ENCODE data around the gene PTK7. TPM values are rescaled to one million over a fixed set of nuclear protein-coding genes. Genes with fewer than 3 reads are reported as not detected.
"Not testable (repeated sequence)": the region's sequence is repeated elsewhere in the genome, so short reads cannot be mapped to it uniquely, and the experiment has no call there.

The PTK7 gene
- 20.0 and 37.8 TPM in 2 replicates for total RNA-seq

DNA sequence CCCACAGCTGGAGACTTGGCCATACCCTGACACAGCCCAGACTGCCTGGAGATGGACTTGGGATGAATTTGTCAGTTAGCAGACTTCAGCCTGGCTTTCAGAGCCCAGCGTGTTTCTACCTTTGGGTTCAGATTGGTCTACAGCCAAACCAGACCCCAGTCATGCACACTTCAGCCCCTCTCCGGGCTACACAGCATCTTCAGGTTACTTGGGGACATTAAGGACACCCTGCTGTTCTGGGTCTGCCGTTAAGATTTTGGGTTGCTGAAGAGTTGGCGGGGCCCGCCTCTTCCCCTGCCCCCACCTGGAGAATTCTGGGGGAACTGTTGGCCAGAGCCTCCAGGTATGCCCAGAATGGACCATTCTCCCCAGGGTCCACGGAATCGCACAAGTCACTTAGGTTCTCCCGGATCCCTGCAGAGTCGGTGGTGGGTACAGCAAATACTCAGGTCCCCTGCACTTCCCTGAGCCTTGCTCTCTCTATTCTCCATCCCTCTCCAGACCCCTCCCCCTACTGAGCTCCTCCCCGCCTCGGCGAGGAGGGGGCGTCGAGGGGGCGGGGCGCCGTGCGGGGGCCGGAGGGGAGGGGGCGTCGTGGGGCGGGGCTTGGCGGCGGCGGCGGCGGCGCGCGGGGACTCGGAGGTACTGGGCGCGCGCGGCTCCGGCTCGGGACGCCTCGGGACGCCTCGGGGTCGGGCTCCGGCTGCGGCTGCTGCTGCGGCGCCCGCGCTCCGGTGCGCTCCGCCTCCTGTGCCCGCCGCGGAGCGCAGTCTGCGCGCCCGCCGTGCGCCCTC, at the start of gene PTK7:
TSS of gene PTK7 (plus strand) at position 645 of the 794 bp plus-strand sequence. CDS start 175 bp downstream, outside the sequence.
- peak in 1 of 2 donors; percentile 66 for DNase-seq (ENCODE audit: low read depth in 2 of 2)

GRCh38 chr6:43026365-43026764, 49.7 kb upstream of the PTK7 start:
- DNase-seq (ENCODE audit: low read depth in 2 of 2) = no peak

GRCh38 chr6:43029120-43029519, 47.0 kb upstream of the PTK7 start:
- no peak for DNase-seq (ENCODE audit: low read depth in 2 of 2)

DNA sequence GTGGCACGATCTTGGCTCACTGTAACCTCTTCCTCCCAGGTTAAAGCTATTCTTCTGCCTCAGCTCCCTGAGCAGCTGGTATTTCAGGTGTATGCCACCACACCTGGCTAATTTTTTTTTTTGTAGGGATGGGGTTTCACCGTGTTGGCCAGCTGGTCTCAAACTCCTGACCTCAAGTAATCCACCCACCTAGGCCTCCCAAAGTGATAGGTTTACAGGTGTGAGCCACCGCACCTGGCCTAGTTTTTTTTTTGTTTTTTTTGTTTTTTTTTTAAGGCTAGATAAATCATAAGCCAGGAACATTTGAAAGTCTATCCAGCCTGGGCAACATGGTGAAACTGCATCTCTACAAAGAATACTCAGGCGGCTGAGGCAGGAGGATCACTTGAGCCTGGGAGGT, 43.8 kb upstream of the PTK7 start:
- DNase-seq (ENCODE audit: low read depth in 2 of 2) = no peak

DNA sequence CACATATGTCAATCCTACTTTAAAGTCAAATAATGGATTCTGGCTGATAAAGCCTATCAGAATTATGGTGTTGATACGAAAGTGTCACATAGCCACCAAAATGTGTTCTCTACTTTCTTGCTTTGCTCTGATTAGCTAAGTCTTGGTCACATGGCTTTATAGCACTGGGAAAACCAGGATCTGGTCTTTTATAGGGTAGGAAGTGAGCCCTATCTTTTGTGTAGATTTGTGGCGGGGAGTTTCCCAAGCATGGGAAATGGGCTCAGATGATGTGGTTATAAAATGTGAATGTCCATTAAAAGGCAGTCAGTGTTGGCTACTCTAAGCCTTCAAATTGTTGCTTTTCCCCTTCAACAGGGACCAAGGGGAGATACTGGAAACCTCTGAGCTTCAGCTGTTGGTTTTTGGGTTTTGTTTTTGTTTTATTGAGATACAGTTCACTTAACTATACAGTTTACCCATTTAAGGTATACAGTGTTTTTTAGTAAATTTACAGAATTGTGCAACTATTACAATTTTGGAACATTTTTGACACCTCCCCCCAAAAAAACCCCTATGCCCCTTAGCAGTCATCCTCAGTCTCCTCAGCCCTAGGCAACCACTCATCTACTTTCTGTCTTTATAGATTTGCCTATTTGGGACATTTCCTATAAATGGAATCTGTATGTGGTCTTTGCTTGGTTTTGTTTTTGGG, 42.5 kb upstream of the PTK7 start:
- no peak for DNase-seq (ENCODE audit: low read depth in 2 of 2)

DNA sequence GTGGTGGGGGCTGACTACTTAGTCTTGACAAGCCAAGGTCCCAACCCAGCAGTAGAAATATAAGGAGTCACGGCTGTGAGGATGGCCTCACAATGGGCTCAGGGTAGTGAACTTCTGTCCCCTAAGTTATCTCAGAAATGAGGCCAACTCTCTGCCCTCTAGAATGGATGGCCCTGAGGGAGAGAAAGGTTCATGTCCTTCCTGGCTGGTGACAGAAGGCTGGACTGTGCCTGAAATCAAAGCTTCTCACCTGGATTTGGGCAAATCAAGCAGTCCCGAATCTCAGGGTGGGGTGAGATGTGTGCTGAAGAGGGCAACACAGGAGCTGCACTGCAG, 42.0 kb upstream of the PTK7 start:
- DNase-seq (ENCODE audit: low read depth in 2 of 2) = no peak

DNA sequence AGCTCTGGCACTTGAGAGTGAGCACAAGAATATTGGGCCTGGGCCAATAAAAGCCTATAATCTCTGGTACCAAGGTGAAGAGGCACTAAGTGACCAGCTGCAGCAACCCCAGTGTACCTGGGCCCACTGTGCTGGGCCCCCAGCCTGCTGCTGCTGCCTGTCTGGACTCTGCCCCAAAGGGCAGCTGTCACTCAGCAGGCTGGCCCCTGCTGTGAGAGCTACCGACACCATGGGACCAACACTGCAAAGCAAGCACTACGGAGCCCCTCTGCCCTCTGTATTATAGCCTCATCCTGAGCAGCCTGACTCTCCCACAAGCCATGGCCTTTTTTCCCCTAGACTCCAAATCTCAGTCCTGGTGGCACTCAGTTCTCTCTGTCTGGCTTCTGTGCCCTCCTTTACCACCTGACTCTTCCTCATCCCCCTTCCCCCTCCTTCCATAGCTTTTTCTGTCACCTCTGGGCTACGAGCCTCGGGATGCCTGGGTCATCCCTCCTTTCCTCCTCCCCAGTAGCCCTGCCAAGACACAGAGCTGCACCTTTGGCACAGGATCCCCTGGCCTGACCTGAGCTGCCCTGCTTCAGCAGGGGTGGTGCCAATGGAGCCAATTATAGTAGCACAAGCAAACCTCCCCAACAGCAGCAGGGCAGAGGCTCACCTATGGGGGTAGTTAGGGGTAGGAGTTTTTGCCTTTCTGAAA, 40.5 kb upstream of the PTK7 start:
- DNase-seq (ENCODE audit: low read depth in 2 of 2) = no peak

DNA sequence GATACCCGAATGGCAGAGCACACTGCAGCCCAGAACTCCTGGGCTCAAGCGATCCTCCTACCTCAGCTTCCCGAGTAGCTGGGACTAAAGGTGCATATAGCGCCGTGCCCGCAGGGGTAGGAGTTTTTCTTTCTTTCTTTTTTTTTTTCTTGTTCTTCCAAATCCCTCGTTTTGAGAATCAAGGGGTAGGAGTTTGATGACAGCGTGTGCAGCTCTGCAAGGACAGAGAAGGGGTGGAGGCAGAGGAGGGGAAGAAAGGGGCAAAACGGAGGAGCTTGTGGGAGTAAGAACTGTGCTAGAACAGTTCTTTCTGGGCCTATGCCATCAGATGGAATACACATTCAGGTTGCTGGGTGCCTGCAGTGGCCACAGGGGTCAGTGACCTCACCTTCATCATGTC, 39.4 kb upstream of the PTK7 start:
- no peak for DNase-seq (ENCODE audit: low read depth in 2 of 2)

- DNase-seq (ENCODE audit: low read depth in 2 of 2) = no peak
These were observed 38.9 kb upstream of the PTK7 start for GRCh38 chr6:43037197-43037596.

- DNase-seq (ENCODE audit: low read depth in 2 of 2) = no peak
These were observed 38.4 kb upstream of the PTK7 start for GRCh38 chr6:43037706-43038105.

DNA sequence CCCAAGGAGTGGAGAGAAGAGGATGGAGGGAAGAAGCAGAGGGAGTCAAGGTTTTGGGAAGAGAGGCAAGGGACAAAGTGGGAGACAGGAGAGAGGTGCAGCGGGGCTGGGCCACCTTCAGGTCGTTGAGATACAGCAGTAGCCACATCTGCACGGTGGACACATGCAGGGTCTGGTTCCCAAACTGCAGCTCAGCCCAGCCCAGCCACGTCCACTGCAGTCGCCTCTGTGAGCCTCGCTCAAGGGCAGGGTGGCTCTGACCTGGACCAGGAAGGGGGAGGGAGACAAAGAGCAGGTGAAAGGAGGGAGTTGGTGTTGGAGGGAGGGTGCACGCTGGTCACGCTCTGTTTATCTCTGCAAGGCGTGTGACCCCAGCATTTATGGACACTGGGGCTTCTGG, 37.4 kb upstream of the PTK7 start:
- DNase-seq (ENCODE audit: low read depth in 2 of 2) = no peak

GRCh38 chr6:43040542-43041257, 35.4 kb upstream of the PTK7 start:
- DNase-seq (ENCODE audit: low read depth in 2 of 2) = no peak

GRCh38 chr6:43041475-43041874, 34.6 kb upstream of the PTK7 start:
- not testable (repeated sequence) for DNase-seq (ENCODE audit: low read depth in 2 of 2)

DNA sequence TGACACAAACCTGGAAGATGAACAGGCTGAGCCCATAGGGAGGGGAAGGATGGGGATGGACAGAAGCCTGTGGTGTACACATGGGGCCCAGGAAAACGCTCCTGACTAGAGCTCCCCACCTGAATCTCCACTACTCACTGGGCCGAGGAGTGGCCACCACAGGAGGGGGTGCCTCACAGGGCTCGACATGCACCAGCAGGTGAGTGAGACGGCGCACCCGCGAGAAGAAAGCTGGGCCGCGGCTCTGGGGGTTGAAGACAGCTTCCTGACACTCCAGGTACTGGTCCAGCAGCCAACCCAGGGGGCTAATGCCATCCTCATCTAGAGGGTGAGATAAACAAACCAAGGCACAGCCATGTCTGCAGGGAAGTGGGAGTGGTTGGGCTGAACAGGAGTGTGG, 32.8 kb upstream of the PTK7 start:
- DNase-seq (ENCODE audit: low read depth in 2 of 2) = no peak

- no peak for DNase-seq (ENCODE audit: low read depth in 2 of 2)
These were observed 30.7 kb upstream of the PTK7 start for GRCh38 chr6:43045371-43045930.

- DNase-seq (ENCODE audit: low read depth in 2 of 2) = no peak
These were observed 28.1 kb upstream of the PTK7 start for GRCh38 chr6:43047998-43048397.

GRCh38 chr6:43050981-43051380, 25.1 kb upstream of the PTK7 start:
- no peak for DNase-seq (ENCODE audit: low read depth in 2 of 2)

GRCh38 chr6:43052225-43052841, 23.8 kb upstream of the PTK7 start:
- no peak for DNase-seq (ENCODE audit: low read depth in 2 of 2)

GRCh38 chr6:43052842-43053544, 23.1 kb upstream of the PTK7 start:
- peak in 1 of 2 donors; percentile 39 for DNase-seq (ENCODE audit: low read depth in 2 of 2)

- peak; percentile 81 to 97 for DNase-seq (ENCODE audit: low read depth in 2 of 2)
These were observed 22.4 kb upstream of the PTK7 start, which contains the start of gene CUL7 for GRCh38 chr6:43053545-43054205. TSS of gene CUL7 (minus strand) at chr6:43053851. CDS start at chr6:43052788, 1,063 bp downstream.
